Thymus (tissue), 11 donors: ENCODE results near the gene TGM2. TPM values are rescaled to one million over a fixed set of nuclear protein-coding genes. Genes with fewer than 3 reads are reported as not detected.
A peak's percentile ranks its signal among the peaks of the same experiment; 100 is the strongest.

Experiments
- DNase-seq, 9 donors: peaks; one replicate each; pipeline ENCODE4 v3.0.0-alpha.2; 2013; ENCODE audit warnings: low spot score in 9 of 9, low read depth in 6 of 9, missing footprints in 1 of 9
- H3K27ac ChIP-seq, 2 donors: one replicate each; pipeline ENCODE4 v1.5.1; 2013; ENCODE audit warnings: control low read depth in 1 of 2, low read depth in 1 of 2, low read length in 1 of 2, mild to moderate bottlenecking in 1 of 2, moderate library complexity in 1 of 2
- H3K27me3 ChIP-seq, 2 donors: one replicate each; pipeline ENCODE4 v1.5.1; 2013; ENCODE audit warnings: low read length in 1 of 2; ENCODE audit not compliant: control insufficient read depth in 2 of 2, insufficient read depth in 1 of 2
- H3K36me3 ChIP-seq, 2 donors: one replicate each; pipeline ENCODE4 v1.5.1; 2013; ENCODE audit warnings: low read length in 1 of 2, mild to moderate bottlenecking in 1 of 2, moderate library complexity in 1 of 2; ENCODE audit not compliant: control insufficient read depth in 2 of 2, insufficient read depth in 2 of 2
- H3K4me1 ChIP-seq, 2 donors: one replicate each; pipeline ENCODE4 v1.5.1; 2013; ENCODE audit warnings: low read length in 2 of 2; ENCODE audit not compliant: control insufficient read depth in 2 of 2, insufficient read depth in 2 of 2
- H3K4me3 ChIP-seq, 2 donors: one replicate each; pipeline ENCODE4 v1.5.1; 2013; ENCODE audit warnings: low read length in 2 of 2, control low read depth in 1 of 2, mild to moderate bottlenecking in 1 of 2
- H3K9me3 ChIP-seq, 2 donors: one replicate each; pipeline ENCODE4 v1.5.1; 2013; ENCODE audit warnings: low read length in 1 of 2, mild to moderate bottlenecking in 1 of 2; ENCODE audit not compliant: control insufficient read depth in 2 of 2, insufficient read depth in 1 of 2
- WGBS: extraction: QIAGEN DNeasy Blood & Tissue Kit; methylation state at CpG from one replicate; pipeline ENCODE4 v1.1.7; 2013; 5-methylcytosine and 5-hydroxymethylcytosine counted together
- polyA plus RNA-seq: library from polyadenylated mRNA; stranded (reverse); fragments of 200-250 nt; gene quantifications from one replicate; pipeline ENCODE4 v1.2.3, GENCODE V29; 2013
- total RNA-seq: library from RNA; stranded (reverse); fragments of 120-200 nt; gene quantifications from one replicate; pipeline ENCODE4 v1.2.4, GENCODE V29; 2013
- donor health status: healthy.

The TGM2 gene
- total and polyA plus RNA-seq, 2 donors = 9.3 to 47.2 TPM

GRCh38 chr20:38153401-38153800 lies 11.7 kb downstream of the TGM2 start:
- no peak for DNase-seq
- Histone ChIP-seq H3K36me3 (no peaks in the 10 kb centered on the region), H3K27ac (no peak overlapping the region), H3K27me3 (peaks cover 0 to 15% of the 10 kb centered on the region in 2 donors), H3K9me3 (no peaks in the 10 kb centered on the region), H3K4me3 (no peak overlapping the region), H3K4me1 (peaks cover 0 to 14% of the 10 kb centered on the region in 2 donors)
- 97% methylated on average over 5 of the region's 5 CpGs for WGBS

- no peak overlapping the region for H3K4me3 ChIP-seq
- H3K9me3 ChIP-seq = no peaks in the 10 kb centered on the region
- H3K36me3 ChIP-seq = no peaks in the 10 kb centered on the region
- peak in 1 of 9 donors; percentile 11 for DNase-seq
- H3K27me3 ChIP-seq = peaks cover 0 to 15% of the 10 kb centered on the region in 2 donors
- 29% methylated on average over 22 of the region's 22 CpGs for WGBS
- peak overlapping the region in 1 of 2 donors; percentile 74 for H3K27ac ChIP-seq
- H3K4me1 ChIP-seq = peaks cover 0 to 14% of the 10 kb centered on the region in 2 donors
Observed at GRCh38 chr20:38152621-38153221, 12.3 kb downstream of the TGM2 start.

- Histone ChIP-seq H3K9me3 (no peaks in the 10 kb centered on the region), H3K4me1 (peaks cover 0 to 14% of the 10 kb centered on the region in 2 donors), H3K36me3 (no peaks in the 10 kb centered on the region), H3K27ac (peak overlapping the region in 1 of 2 donors; percentile 74), H3K27me3 (peaks cover 0 to 15% of the 10 kb centered on the region in 2 donors), H3K4me3 (no peak overlapping the region)
- WGBS = 13% methylated on average over 7 of the region's 7 CpGs
- peak in 1 of 9 donors; percentile 22 for DNase-seq
Observed at GRCh38 chr20:38152175-38152620, 12.9 kb downstream of the TGM2 start.

- WGBS = 96% methylated on average over 3 of the region's 3 CpGs
- Histone ChIP-seq H3K4me3 (no peak overlapping the region), H3K36me3 (no peaks in the 10 kb centered on the region), H3K27ac (peak overlapping the region in 1 of 2 donors; percentile 74), H3K27me3 (peaks cover 0 to 15% of the 10 kb centered on the region in 2 donors), H3K4me1 (peaks cover 0 to 14% of the 10 kb centered on the region in 2 donors), H3K9me3 (no peaks in the 10 kb centered on the region)
- no peak for DNase-seq
Observed at GRCh38 chr20:38151455-38151854, 13.6 kb downstream of the TGM2 start.

- H3K27me3 ChIP-seq = peaks cover 0 to 15% of the 10 kb centered on the region in 2 donors
- no peak overlapping the region for H3K27ac ChIP-seq
- no peaks in the 10 kb centered on the region for H3K36me3 ChIP-seq
- 96% methylated on average over 8 of the region's 8 CpGs for WGBS
- no peak overlapping the region for H3K4me3 ChIP-seq
- H3K9me3 ChIP-seq = no peaks in the 10 kb centered on the region
- H3K4me1 ChIP-seq = peaks cover 0 to 14% of the 10 kb centered on the region in 2 donors
- DNase-seq = no peak
Observed at GRCh38 chr20:38150335-38151170, 14.5 kb downstream of the TGM2 start.

GRCh38 chr20:38148328-38149102 lies 16.6 kb downstream of the TGM2 start:
- H3K4me3 ChIP-seq = no peak overlapping the region
- 93% methylated on average over 9 of the region's 9 CpGs for WGBS
- H3K27ac ChIP-seq = no peak overlapping the region
- peaks cover 0 to 22% of the 10 kb centered on the region in 2 donors for H3K4me1 ChIP-seq
- DNase-seq = no peak
- peaks cover 0 to 15% of the 10 kb centered on the region in 2 donors for H3K27me3 ChIP-seq
- H3K9me3 ChIP-seq = no peaks in the 10 kb centered on the region
- no peaks in the 10 kb centered on the region for H3K36me3 ChIP-seq

GRCh38 chr20:38147751-38148150 lies 17.3 kb downstream of the TGM2 start:
- DNase-seq = no peak
- 98% methylated on average over 14 of the region's 14 CpGs for WGBS
- H3K27ac ChIP-seq = no peak overlapping the region

GRCh38 chr20:38147163-38147562 lies 17.9 kb downstream of the TGM2 start:
- no peaks in the 10 kb centered on the region for H3K9me3 ChIP-seq

More at GRCh38 chr20:38147751-38148150, 17.3 kb downstream of the TGM2 start:
- Histone ChIP-seq H3K9me3 (no peaks in the 10 kb centered on the region), H3K4me3 (no peak overlapping the region), H3K36me3 (no peaks in the 10 kb centered on the region), H3K27me3 (peaks cover 0 to 13% of the 10 kb centered on the region in 2 donors), H3K4me1 (peaks cover 0 to 24% of the 10 kb centered on the region in 2 donors)

More at GRCh38 chr20:38147163-38147562, 17.9 kb downstream of the TGM2 start:
- H3K27me3 ChIP-seq = peaks cover 0 to 7% of the 10 kb centered on the region in 2 donors
- 75% methylated on average over 9 of the region's 9 CpGs for WGBS
- no peak overlapping the region for H3K4me3 ChIP-seq
- H3K4me1 ChIP-seq = peaks cover 0 to 20% of the 10 kb centered on the region in 2 donors
- H3K36me3 ChIP-seq = no peaks in the 10 kb centered on the region
- no peak overlapping the region for H3K27ac ChIP-seq
- no peak for DNase-seq
